Stimulated activated CD8-positive, alpha-beta memory T cell treated with anti-CD3 and anti-CD28 coated beads, Interleukin-12 subunit alpha, Interleukin-12 subunit beta, amount 100 ng/mL, for 24 hours (primary cell): Measurements from ENCODE around the gene PRKCA.
"Not testable (repeated sequence)": the region's sequence is repeated elsewhere in the genome, so short reads cannot be mapped to it uniquely, and the experiment has no call there.

Experiments used
- DNase-seq: peaks from one replicate; pipeline ENCODE4 v3.0.0-alpha.2; 2020; ENCODE audit errors: extremely low read depth

Gene PRKCA

GRCh38 chr17:66465701-66466100, 163.3 kb downstream of the PRKCA start:
- no peak for DNase-seq

- no peak for DNase-seq
Measured at GRCh38 chr17:66466106-66466820, 163.8 kb downstream of the PRKCA start.

- DNase-seq = no peak
Measured at GRCh38 chr17:66466840-66467367, 164.5 kb downstream of the PRKCA start.

GRCh38 chr17:66467766-66468165, 165.4 kb downstream of the PRKCA start:
- DNase-seq = no peak

GRCh38 chr17:66468241-66469087, 166.1 kb downstream of the PRKCA start:
- no peak for DNase-seq

GRCh38 chr17:66469088-66469442, 166.7 kb downstream of the PRKCA start:
- DNase-seq = no peak

- DNase-seq = no peak
Measured at GRCh38 chr17:66469461-66469860, 167.0 kb downstream of the PRKCA start.

- DNase-seq = no peak
Measured at GRCh38 chr17:66469890-66470289, 167.5 kb downstream of the PRKCA start.

- DNase-seq = no peak
Measured at GRCh38 chr17:66472123-66472522, 169.7 kb downstream of the PRKCA start.

GRCh38 chr17:66474258-66474657, 171.8 kb downstream of the PRKCA start:
- no peak for DNase-seq

GRCh38 chr17:66474806-66475497, 172.5 kb downstream of the PRKCA start:
- no peak for DNase-seq

GRCh38 chr17:66476014-66476413, 173.6 kb downstream of the PRKCA start:
- no peak for DNase-seq

- DNase-seq = no peak
Measured at GRCh38 chr17:66477615-66478283, 175.3 kb downstream of the PRKCA start.

- not testable (repeated sequence) for DNase-seq
Measured at GRCh38 chr17:66479230-66479889, 176.9 kb downstream of the PRKCA start.

GRCh38 chr17:66480243-66480642, 177.8 kb downstream of the PRKCA start:
- no peak for DNase-seq

GRCh38 chr17:66480802-66481201, 178.4 kb downstream of the PRKCA start:
- no peak for DNase-seq

- no peak for DNase-seq
Measured at GRCh38 chr17:66481271-66481670, 178.9 kb downstream of the PRKCA start.

- DNase-seq = no peak
Measured at GRCh38 chr17:66483906-66484305, 181.5 kb downstream of the PRKCA start.

- DNase-seq = no peak
Measured at GRCh38 chr17:66485309-66485947, 183.0 kb downstream of the PRKCA start.

GRCh38 chr17:66487121-66487520, 184.7 kb downstream of the PRKCA start:
- no peak for DNase-seq

GRCh38 chr17:66487981-66488468, 185.6 kb downstream of the PRKCA start:
- no peak for DNase-seq
